ENCODE results near the gene SUZ12. TPM values are rescaled to one million over a fixed set of nuclear protein-coding genes. Genes with fewer than 3 reads are reported as not detected.

SUZ12 gene
- total and polyA plus RNA-seq, 2 of the 4 experiments (the other 2 are of a cell fraction): 12.2 to 12.3 TPM

DNA sequence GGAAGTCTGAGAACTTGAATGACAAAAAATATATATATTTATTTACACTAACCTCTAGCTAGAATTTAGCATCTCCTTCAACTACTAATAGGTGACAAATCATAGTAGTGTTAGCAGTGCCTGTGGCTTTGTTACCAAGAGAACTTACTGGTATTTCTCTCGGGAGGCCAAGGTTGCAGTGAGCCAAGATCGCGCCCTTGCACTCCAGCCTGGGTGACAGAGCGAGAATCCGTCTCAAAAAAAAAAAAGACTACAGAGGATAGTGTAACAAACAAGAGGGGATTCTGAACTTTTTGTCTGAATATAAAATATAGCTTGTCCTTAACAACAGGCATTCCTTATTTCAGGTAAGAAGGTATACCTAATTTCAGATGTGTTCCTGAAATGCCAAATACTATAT lies 1.3 kb upstream of the SUZ12 start:
- Histone ChIP-seq H3K4me2 (ENCODE audit: low read depth, low read length) (no peak overlapping the region), H2AK9ac (replicated peaks; ENCODE audit: low read depth, low read length, poor library complexity) (no peak overlapping the region), H4K20me1 (ENCODE audit: insufficient read depth, low read length) (peaks cover 10% of the 10 kb centered on the region; the same call in 1 of the 2 replicates), H2BK120ac (ENCODE audit: low read depth, low read length) (no peak overlapping the region), H3K27me3 (ENCODE audit: control insufficient read depth, insufficient read depth, low read length) (no peaks in the 10 kb centered on the region), H3K27ac (ENCODE audit: insufficient read depth, low read length) (no peak overlapping the region), H3K4me1 (ENCODE audit: control insufficient read depth, insufficient read depth, low read length) (peaks cover 2% of the 10 kb centered on the region; the same call in 1 of the 2 replicates), H2BK20ac (ENCODE audit: low read depth, low read length) (no peak overlapping the region), H4K8ac (ENCODE audit: low read depth in 2 of 2, low read length in 2 of 2) (no peak overlapping the region), H3K56ac (ENCODE audit: extremely low read depth, insufficient read depth, low read length) (no peak overlapping the region), H3K79me1 (ENCODE audit: low read depth in 1 of 2, low read length in 2 of 2) (no peaks in the 10 kb centered on the region), H3K9me1 (ENCODE audit: insufficient read depth, low read length) (no peaks in the 10 kb centered on the region), H3K23ac (ENCODE audit: low read depth, low read length) (no peak overlapping the region), H4K5ac (ENCODE audit: low read depth, low read length) (no peak overlapping the region), H2AFZ (replicated peaks; ENCODE audit: low read length, poor library complexity) (no peak overlapping the region), H2AK5ac (ENCODE audit: low read depth, low read length) (no peak overlapping the region), H3K36me3 (ENCODE audit: control insufficient read depth, insufficient read depth, low read length) (0 out of 2 replicates have a peak, but pooled peaks cover 1% of the 10 kb centered on the region), H2BK15ac (ENCODE audit: low read depth, low read length) (no peak overlapping the region), H3K18ac (ENCODE audit: low read depth, low read length) (no peak overlapping the region), H2BK5ac (ENCODE audit: low read depth, low read length, poor library complexity, severe bottlenecking) (no peak overlapping the region), H3K9ac (ENCODE audit: low read depth, low read length) (no peak overlapping the region), H3K4ac (ENCODE audit: low read depth, low read length) (no peak overlapping the region), H3K14ac (replicated peaks; ENCODE audit: low read depth, low read length) (no peak overlapping the region), H4K91ac (ENCODE audit: insufficient read depth, low read depth, low read length) (no peak overlapping the region), H3K4me3 (ENCODE audit: insufficient read depth, low read depth, low read length) (no peak overlapping the region), H3K9me3 (ENCODE audit: control insufficient read depth, insufficient read depth, low read length) (no peaks in the 10 kb centered on the region)
- DNase-seq (no peak), ATAC-seq (ENCODE audit: low read depth) (no peak)
- ChIA-PET CTCF (interaction anchor here (0.6 kb wide), 1 partner anchor 385 kb away, joined by 4 read pairs; no protein-coding TSS in a partner anchor), POLR2A (ENCODE audit: unreplicated experiment) (no interaction called here)
- in situ Hi-C loops (cut with MboI; ENCODE audit: low sequenced_read_pairs): no loop called here
- dilution Hi-C loops (cut with HindIII; ENCODE audit: low sequenced_read_pairs, unreplicated experiment): no loop called here
- intact Hi-C loops (cut with micrococcal nuclease): no loop called here
- no TSS peak for BruUV-seq (replicated peaks)
- no peak for TF ChIP-seq MAFK (IDR thresholded peaks at IDR 0.05; ENCODE audit: low read depth, low read length)
- TF ChIP-seq MAZ (IDR thresholded peaks at IDR 0.05; ENCODE audit: borderline replicate concordance, low read depth, low read length): no peak
- no peak for TF ChIP-seq RCOR1 (IDR thresholded peaks at IDR 0.05; ENCODE audit: insufficient replicate concordance, low read length)
- TF ChIP-seq, protein P1, sequence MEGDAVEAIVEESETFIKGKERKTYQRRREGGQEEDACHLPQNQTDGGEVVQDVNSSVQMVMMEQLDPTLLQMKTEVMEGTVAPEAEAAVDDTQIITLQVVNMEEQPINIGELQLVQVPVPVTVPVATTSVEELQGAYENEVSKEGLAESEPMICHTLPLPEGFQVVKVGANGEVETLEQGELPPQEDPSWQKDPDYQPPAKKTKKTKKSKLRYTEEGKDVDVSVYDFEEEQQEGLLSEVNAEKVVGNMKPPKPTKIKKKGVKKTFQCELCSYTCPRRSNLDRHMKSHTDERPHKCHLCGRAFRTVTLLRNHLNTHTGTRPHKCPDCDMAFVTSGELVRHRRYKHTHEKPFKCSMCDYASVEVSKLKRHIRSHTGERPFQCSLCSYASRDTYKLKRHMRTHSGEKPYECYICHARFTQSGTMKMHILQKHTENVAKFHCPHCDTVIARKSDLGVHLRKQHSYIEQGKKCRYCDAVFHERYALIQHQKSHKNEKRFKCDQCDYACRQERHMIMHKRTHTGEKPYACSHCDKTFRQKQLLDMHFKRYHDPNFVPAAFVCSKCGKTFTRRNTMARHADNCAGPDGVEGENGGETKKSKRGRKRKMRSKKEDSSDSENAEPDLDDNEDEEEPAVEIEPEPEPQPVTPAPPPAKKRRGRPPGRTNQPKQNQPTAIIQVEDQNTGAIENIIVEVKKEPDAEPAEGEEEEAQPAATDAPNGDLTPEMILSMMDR (conservative IDR thresholded peaks at IDR 0.05; ENCODE audit: low read depth, low read length): no peak
- TF ChIP-seq RFX5 (IDR thresholded peaks at IDR 0.05; ENCODE audit: low read depth, low read length): no peak
- TF ChIP-seq SMC3 (IDR thresholded peaks at IDR 0.05; ENCODE audit: low read depth, low read length): no peak
- TF ChIP-seq, protein P2, sequence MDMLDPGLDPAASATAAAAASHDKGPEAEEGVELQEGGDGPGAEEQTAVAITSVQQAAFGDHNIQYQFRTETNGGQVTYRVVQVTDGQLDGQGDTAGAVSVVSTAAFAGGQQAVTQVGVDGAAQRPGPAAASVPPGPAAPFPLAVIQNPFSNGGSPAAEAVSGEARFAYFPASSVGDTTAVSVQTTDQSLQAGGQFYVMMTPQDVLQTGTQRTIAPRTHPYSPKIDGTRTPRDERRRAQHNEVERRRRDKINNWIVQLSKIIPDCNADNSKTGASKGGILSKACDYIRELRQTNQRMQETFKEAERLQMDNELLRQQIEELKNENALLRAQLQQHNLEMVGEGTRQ (IDR thresholded peaks at IDR 0.05; ENCODE audit: low read depth, low read length): no peak
- no peak for TF ChIP-seq NFE2L2 (IDR thresholded peaks at IDR 0.05; ENCODE audit: low read depth, low read length)
- TF ChIP-seq, protein P3, sequence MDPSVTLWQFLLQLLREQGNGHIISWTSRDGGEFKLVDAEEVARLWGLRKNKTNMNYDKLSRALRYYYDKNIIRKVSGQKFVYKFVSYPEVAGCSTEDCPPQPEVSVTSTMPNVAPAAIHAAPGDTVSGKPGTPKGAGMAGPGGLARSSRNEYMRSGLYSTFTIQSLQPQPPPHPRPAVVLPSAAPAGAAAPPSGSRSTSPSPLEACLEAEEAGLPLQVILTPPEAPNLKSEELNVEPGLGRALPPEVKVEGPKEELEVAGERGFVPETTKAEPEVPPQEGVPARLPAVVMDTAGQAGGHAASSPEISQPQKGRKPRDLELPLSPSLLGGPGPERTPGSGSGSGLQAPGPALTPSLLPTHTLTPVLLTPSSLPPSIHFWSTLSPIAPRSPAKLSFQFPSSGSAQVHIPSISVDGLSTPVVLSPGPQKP (IDR thresholded peaks at IDR 0.05; ENCODE audit: borderline replicate concordance, low read depth, low read length): no peak
- no peak for TF ChIP-seq RAD21 (IDR thresholded peaks at IDR 0.05; ENCODE audit: low read length)
- no CpG with 5 or more reads among the region's 5 CpGs for WGBS, 2 experiments (ENCODE audit: extremely low coverage in 2 of 2, insufficient read length in 1 of 2)

Data from IMR-90 (cell line).